ENCODE data around the gene ORC1.

ORC1 gene

GRCh38 chr1:52345252-52345651, 59.0 kb downstream of the ORC1 start:
- Histone ChIP-seq H4K20me1 (ENCODE audit: insufficient read depth, low read length) (no peaks in the 10 kb centered on the region), H3K9me2 (replicated peaks; ENCODE audit: insufficient read depth, low read length) (no peaks in the 10 kb centered on the region), H3K36me3 (replicated peaks; ENCODE audit: insufficient read depth, low read length) (no peaks in the 10 kb centered on the region), H3K4me2 (ENCODE audit: low read depth, low read length) (no peak overlapping the region), H3K79me2 (ENCODE audit: low read length) (no peaks in the 10 kb centered on the region), H3K27ac (ENCODE audit: low read length) (no peak overlapping the region), H3K4me3 (ENCODE audit: low read length) (no peak overlapping the region), H3K4me1 (ENCODE audit: low read length) (no peaks in the 10 kb centered on the region), H3K9ac (ENCODE audit: low read length) (no peak overlapping the region), H3F3A (ENCODE audit: insufficient read depth, low read length) (no peaks in the 10 kb centered on the region), H2AFZ (ENCODE audit: low read length) (no peak overlapping the region), H3K9me3 (replicated peaks; ENCODE audit: insufficient read depth, low read length) (no peaks in the 10 kb centered on the region), H3K27me3 (replicated peaks; ENCODE audit: insufficient read depth, low read length) (no peaks in the 10 kb centered on the region)
- TF ChIP-seq EZH2 (optimal IDR thresholded peaks at IDR 0.05; ENCODE audit: low read depth, low read length), result no peak
- no peak for TF ChIP-seq CTCF (IDR thresholded peaks at IDR 0.05; ENCODE audit: low read length)
- no peak for TF ChIP-seq EZH2phosphoT487 (IDR thresholded peaks at IDR 0.05; ENCODE audit: low read length)
- no peak for DNase-seq

- Histone ChIP-seq H3K9ac (ENCODE audit: low read length) (no peak overlapping the region), H3K79me2 (ENCODE audit: low read length) (no peaks in the 10 kb centered on the region), H3K4me2 (ENCODE audit: low read depth, low read length) (no peak overlapping the region), H3F3A (ENCODE audit: insufficient read depth, low read length) (no peaks in the 10 kb centered on the region), H3K9me2 (replicated peaks; ENCODE audit: insufficient read depth, low read length) (no peaks in the 10 kb centered on the region), H3K9me3 (replicated peaks; ENCODE audit: insufficient read depth, low read length) (no peaks in the 10 kb centered on the region), H2AFZ (ENCODE audit: low read length) (no peak overlapping the region), H3K27ac (ENCODE audit: low read length) (no peak overlapping the region), H3K4me3 (ENCODE audit: low read length) (no peak overlapping the region), H3K4me1 (ENCODE audit: low read length) (no peaks in the 10 kb centered on the region), H4K20me1 (ENCODE audit: insufficient read depth, low read length) (no peaks in the 10 kb centered on the region), H3K27me3 (replicated peaks; ENCODE audit: insufficient read depth, low read length) (no peaks in the 10 kb centered on the region), H3K36me3 (replicated peaks; ENCODE audit: insufficient read depth, low read length) (no peaks in the 10 kb centered on the region)
- TF ChIP-seq EZH2phosphoT487 (IDR thresholded peaks at IDR 0.05; ENCODE audit: low read length), result no peak
- TF ChIP-seq EZH2 (optimal IDR thresholded peaks at IDR 0.05; ENCODE audit: low read depth, low read length), result no peak
- no peak for TF ChIP-seq CTCF (IDR thresholded peaks at IDR 0.05; ENCODE audit: low read length)
- DNase-seq, result no peak
Observed at GRCh38 chr1:52343979-52344378, 60.2 kb downstream of the ORC1 start.

GRCh38 chr1:52341655-52342260, 62.5 kb downstream of the ORC1 start:
- no peaks in the 10 kb centered on the region for H3K9me2 ChIP-seq (replicated peaks; ENCODE audit: insufficient read depth, low read length)
- no peaks in the 10 kb centered on the region for H3F3A ChIP-seq (ENCODE audit: insufficient read depth, low read length)
- no peaks in the 10 kb centered on the region for H4K20me1 ChIP-seq (ENCODE audit: insufficient read depth, low read length)
- H3K9me3 ChIP-seq (replicated peaks; ENCODE audit: insufficient read depth, low read length), result no peaks in the 10 kb centered on the region
- no peaks in the 10 kb centered on the region for H3K27me3 ChIP-seq (replicated peaks; ENCODE audit: insufficient read depth, low read length)
- H3K4me3 ChIP-seq (ENCODE audit: low read length), result no peak overlapping the region
- H3K4me1 ChIP-seq (ENCODE audit: low read length), result no peaks in the 10 kb centered on the region
- no peak overlapping the region for H3K4me2 ChIP-seq (ENCODE audit: low read depth, low read length)
- DNase-seq, result no peak
- no peak overlapping the region for H2AFZ ChIP-seq (ENCODE audit: low read length)
- TF ChIP-seq EZH2phosphoT487 (IDR thresholded peaks at IDR 0.05; ENCODE audit: low read length) (no peak), EZH2 (optimal IDR thresholded peaks at IDR 0.05; ENCODE audit: low read depth, low read length) (no peak), CTCF (IDR thresholded peaks at IDR 0.05; ENCODE audit: low read length) (no peak)
- H3K27ac ChIP-seq (ENCODE audit: low read length), result no peak overlapping the region
- no peaks in the 10 kb centered on the region for H3K79me2 ChIP-seq (ENCODE audit: low read length)
- no peak overlapping the region for H3K9ac ChIP-seq (ENCODE audit: low read length)
- no peaks in the 10 kb centered on the region for H3K36me3 ChIP-seq (replicated peaks; ENCODE audit: insufficient read depth, low read length)

Measured in MM.1S (cell line).